Measurements from ENCODE around the gene PIK3CD.

- no peak for TF ChIP-seq EZH2 (IDR thresholded peaks at IDR 0.05; ENCODE audit: borderline replicate concordance, low read depth, low read length, severe bottlenecking)
- TF ChIP-seq POLR2A (IDR thresholded peaks at IDR 0.05; ENCODE audit: low read depth, low read length) = no peak
- TF ChIP-seq, protein P1, sequence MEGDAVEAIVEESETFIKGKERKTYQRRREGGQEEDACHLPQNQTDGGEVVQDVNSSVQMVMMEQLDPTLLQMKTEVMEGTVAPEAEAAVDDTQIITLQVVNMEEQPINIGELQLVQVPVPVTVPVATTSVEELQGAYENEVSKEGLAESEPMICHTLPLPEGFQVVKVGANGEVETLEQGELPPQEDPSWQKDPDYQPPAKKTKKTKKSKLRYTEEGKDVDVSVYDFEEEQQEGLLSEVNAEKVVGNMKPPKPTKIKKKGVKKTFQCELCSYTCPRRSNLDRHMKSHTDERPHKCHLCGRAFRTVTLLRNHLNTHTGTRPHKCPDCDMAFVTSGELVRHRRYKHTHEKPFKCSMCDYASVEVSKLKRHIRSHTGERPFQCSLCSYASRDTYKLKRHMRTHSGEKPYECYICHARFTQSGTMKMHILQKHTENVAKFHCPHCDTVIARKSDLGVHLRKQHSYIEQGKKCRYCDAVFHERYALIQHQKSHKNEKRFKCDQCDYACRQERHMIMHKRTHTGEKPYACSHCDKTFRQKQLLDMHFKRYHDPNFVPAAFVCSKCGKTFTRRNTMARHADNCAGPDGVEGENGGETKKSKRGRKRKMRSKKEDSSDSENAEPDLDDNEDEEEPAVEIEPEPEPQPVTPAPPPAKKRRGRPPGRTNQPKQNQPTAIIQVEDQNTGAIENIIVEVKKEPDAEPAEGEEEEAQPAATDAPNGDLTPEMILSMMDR (IDR thresholded peaks at IDR 0.05; ENCODE audit: extremely low read depth in 1 of 2, insufficient read depth in 1 of 2, low read depth in 1 of 2, low read length in 2 of 2) = no peak
Measured at GRCh38 chr1:9767964-9768668, 116.6 kb downstream of the PIK3CD start.
